NOMO-1 treated with dmso at 0.1 percent for 144 hours (cell line): Measurements from ENCODE around the gene OBP2B.

Experiments used
- DNase-seq: peaks from one replicate; lab custom pipeline; 2025; ENCODE audit not compliant: unreplicated experiment; lab: John Stamatoyannopoulos, UW

OBP2B gene

GRCh38 chr9:133202688-133203453 is 6.2 kb downstream of the OBP2B start:
- DNase-seq: no peak

DNA sequence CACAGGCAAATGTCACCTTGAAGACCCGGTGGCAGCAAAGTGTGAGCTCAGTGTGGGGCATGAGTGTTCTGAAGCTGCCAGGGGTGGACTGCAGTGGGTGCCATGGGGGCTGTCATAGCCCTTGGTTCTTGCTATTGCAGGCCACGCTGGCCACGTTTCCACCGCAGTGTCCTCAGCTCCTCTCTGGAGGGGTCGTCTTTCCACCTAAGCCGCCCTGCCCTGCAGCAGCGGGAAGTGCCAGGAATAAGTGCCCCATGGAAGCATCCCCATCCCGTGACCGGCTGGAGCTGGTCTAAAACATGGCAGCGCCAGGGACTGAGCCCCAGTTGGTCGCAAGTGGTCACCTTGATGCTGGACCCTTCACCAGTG is 6.9 kb downstream of the OBP2B start:
- no peak for DNase-seq

DNA sequence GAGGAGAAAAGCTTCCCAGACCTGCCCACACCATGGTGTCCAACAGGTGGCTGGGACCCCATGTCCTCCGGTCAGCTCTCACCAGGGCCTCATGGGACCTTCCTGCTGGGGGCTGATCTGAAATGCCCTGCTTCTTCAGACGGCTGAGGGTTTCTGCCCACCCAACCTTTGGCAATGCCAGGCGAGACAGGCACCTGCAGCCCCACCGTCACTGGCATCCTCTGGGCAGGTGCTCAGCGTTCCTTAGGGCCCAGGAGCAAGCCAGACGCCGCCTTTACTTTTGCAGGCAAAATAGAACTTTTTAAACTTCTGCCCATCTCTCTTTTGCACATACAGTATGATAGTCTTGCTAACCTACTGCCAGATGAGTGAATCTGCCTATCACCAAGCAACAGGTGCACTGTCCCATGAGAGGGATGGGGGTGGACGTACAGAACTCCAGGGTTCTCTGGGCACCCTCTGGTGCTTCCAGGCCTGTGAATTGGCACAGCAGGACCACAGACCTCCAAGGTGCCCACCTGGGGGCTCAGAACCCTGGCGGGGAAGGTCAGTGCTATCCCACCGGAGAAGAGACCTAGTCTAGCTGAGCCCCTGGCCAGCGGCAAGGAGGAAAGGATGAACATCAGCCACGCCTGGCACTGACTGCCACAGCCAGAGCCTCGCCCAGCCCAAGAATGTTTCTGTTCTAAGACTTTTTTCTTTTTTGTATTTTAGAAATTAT is 7.5 kb downstream of the OBP2B start:
- no peak for DNase-seq

- no peak for DNase-seq
Observed at GRCh38 chr9:133200631-133201030, 8.4 kb downstream of the OBP2B start.

DNA sequence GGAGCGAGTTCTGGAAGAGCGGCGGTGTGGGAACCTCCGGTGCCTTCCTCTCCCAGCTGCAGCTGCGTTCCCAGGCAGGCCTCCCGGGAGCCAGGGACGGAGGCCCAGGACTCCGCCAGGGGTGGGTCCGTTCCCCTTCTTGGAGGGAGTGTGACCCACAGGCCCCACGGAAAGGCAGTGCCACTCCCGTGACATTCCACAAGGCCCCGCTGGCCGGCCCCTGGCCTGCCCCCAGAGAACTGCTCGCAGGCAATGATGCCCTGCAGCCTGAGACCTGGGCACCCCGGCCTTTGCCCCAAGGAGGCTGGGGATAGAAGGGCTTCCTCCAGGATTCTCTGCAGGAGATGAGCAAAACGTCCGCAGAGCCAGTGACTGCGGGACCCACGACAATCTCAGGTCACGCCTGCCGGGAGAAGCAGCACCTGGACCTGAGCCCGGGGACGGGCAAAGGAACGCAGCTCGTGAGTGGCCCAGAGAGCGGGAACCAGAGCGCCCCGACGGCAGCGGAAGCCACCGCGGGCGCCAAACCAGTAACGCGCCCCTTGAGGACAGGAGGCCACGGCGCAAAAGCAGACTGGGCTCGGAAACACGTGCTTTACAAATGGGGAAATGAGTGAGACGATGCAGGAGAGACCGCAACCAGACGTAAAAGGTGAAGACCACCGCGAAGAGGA is 9.3 kb downstream of the OBP2B start:
- no peak for DNase-seq

GRCh38 chr9:133195029-133195428 is 14.0 kb downstream of the OBP2B start:
- DNase-seq: no peak

DNA sequence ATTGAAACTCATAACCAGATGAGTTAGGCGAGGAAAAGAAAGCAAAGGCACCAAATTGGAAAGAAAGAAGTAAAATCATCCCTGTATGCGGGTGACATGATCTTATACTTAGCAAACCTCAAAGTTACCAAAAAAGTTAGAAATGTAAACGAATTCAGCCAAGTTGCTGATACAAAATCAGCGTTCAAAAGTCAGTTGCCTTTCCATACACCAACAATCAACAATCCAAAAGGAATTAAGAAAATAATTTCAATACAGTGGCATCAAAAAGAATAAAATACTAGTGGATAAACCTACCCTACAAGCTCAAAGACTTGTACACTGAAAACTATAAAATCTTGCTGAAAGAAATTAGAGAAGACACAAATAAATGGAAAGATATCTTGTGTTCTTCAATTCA is 14.5 kb downstream of the OBP2B start:
- no peak for DNase-seq

DNA sequence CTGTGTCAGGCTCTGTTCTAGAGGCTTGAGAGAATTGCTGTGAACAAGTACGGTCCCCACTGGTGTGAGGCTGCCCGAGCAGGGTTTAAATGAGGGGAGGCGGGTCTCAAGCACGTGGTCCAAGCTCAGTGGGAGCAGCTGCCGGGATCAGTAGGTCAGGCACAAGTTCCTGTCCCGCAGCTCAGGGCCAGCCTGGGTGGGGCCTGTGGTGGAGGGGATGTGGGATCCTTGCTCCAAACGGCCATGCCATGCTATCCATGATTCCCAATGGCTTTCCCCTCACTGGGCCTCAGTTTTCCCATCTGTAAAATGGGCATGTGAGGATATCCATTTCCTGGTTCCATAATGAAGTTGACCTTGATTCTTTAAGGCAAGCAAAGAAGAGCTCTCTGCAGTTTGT is 17.1 kb downstream of the OBP2B start:
- no peak for DNase-seq

GRCh38 chr9:133189826-133190225 is 19.2 kb downstream of the OBP2B start:
- DNase-seq: no peak

- no peak for DNase-seq
Observed at GRCh38 chr9:133188843-133189180, 20.2 kb downstream of the OBP2B start.

- DNase-seq: no peak
Observed at GRCh38 chr9:133188006-133188842, 20.8 kb downstream of the OBP2B start.

DNA sequence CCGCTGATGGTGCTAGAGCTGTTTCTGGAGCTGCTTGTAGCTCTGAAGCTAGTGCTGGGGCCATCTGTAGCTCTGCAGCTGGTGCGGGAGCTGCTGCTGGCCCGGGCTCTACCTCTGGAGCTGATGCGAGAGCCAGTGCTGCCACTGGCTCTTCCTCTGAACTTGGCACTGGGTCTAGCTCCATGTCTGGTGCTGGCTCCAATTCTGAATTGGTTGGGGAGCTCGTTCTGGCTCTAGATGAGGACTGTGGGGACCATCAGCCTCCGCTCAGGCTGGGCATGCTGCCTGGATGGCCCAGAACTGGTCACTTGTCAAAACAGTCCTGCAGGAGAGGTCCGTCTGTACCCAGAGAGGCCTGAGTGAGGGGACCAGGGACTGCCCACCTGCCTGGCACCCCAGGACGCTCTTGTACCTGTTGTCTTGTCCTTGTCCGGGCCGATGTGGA is 21.5 kb downstream of the OBP2B start:
- DNase-seq: no peak

GRCh38 chr9:133186736-133187135 is 22.3 kb downstream of the OBP2B start:
- no peak for DNase-seq

DNA sequence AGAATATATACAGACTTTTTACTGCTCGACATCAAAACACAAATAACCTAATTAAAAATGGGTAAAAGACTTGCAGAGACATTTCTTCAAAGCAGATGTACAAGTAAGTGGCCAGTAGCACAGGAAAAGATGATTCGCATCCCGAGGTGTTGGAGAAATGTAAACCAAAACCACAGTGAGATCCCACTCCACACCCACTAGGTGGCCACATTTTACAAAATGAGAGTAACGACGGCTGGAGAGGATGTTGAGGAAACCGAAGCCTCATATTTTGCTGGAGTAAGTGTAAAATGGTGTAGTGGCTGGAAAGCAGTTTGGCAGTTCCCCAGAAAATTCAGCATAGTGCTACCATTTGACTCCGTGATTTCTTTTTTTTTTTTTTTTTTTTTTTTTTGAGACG is 24.1 kb downstream of the OBP2B start:
- DNase-seq: peak; percentile 52

DNA sequence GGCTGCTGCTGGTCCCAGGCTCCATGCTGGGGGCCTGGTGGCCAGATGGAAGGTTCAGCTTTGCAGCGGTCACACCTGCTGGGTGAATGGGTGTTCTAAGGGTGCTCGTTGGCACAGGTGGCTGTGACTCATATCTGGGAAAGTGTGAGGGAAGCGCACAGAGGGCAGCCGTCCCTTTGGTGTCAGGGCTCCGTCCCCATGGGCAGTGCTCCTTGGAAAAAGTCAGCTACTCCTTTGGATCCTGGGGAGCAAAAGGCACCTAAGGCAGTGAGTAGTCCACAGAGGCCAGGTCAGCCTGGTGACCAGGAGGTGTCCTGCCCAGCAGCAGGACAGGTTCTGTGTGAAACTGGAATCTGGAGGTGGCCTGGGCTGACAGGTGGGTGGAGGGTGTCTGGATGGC is 26.9 kb downstream of the OBP2B start:
- DNase-seq: no peak

GRCh38 chr9:133181561-133181960 is 27.5 kb downstream of the OBP2B start:
- DNase-seq: no peak

- DNase-seq: no peak
Observed at GRCh38 chr9:133180953-133181352, 28.1 kb downstream of the OBP2B start.

GRCh38 chr9:133173056-133173455 is 36.0 kb downstream of the OBP2B start:
- no peak for DNase-seq

DNA sequence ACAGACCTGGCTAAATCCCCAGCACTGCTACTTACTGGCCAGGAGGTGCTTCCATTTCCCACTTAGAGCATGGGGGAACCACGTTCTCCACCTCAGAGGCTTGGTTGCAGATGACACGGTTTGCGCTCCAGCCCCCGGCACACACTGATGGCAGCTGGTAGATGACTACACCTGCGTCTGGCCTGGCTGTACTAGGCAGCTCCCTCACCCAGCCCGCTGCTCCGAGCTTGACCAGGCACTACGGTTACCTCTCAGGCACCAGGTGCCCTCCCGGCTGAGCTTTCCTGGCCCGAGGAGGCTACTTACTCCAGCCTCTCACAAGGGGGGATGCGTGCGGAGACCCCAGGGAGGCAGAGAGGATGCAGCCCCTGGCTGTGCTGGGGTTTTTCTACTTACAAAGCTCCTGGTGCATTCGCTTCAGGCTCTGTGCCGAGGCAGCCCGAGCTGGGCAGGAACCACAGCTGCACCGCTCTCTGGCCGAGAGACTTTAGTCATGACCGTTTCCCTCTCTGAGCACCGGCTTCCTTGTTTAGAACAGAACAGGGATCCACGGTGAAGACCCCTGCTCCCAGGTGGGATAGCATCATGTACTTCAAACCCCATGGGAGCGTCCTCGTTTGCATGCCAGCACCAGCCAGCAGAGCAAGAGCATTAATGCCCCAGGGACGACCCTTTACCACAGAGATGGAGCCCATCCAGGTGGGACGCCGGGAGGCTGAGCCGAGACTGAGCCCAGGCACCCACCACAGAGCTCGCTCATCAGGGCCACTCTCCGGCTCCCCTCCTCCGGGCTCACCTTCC is 37.7 kb downstream of the OBP2B start:
- DNase-seq: no peak

DNA sequence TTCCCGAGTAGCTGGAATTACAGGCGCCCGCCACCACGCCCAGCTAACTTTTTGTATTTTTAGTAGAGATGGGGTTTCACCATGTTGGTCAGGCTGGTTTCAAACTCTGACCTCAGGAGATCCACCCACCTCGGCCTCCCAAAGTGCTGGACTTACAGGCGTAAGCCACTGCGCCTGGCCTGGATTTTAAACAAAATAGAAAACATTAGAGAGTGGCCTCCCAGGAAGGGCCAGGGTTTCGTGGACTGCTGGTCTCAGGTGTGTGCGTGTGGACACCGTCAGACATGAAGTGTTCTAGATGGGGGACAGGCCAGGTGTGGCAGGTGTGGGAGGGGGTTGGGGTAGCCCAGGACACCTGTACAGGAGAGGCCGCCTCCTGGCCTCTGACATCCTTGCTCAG is 38.3 kb downstream of the OBP2B start:
- no peak for DNase-seq
